Measurements from ENCODE around the gene RARRES2. TPM values are rescaled to one million over a fixed set of nuclear protein-coding genes. Genes with fewer than 3 reads are reported as not detected.
"Not testable (repeated sequence)": the region's sequence is repeated elsewhere in the genome, so short reads cannot be mapped to it uniquely, and the experiment has no call there.

The RARRES2 gene
- 10 to 100 TPM; 39.2 to 49.2 (median 40.8) TPM for polyA plus RNA-seq (ENCODE audit: insufficient read length in 3 of 3)

DNA sequence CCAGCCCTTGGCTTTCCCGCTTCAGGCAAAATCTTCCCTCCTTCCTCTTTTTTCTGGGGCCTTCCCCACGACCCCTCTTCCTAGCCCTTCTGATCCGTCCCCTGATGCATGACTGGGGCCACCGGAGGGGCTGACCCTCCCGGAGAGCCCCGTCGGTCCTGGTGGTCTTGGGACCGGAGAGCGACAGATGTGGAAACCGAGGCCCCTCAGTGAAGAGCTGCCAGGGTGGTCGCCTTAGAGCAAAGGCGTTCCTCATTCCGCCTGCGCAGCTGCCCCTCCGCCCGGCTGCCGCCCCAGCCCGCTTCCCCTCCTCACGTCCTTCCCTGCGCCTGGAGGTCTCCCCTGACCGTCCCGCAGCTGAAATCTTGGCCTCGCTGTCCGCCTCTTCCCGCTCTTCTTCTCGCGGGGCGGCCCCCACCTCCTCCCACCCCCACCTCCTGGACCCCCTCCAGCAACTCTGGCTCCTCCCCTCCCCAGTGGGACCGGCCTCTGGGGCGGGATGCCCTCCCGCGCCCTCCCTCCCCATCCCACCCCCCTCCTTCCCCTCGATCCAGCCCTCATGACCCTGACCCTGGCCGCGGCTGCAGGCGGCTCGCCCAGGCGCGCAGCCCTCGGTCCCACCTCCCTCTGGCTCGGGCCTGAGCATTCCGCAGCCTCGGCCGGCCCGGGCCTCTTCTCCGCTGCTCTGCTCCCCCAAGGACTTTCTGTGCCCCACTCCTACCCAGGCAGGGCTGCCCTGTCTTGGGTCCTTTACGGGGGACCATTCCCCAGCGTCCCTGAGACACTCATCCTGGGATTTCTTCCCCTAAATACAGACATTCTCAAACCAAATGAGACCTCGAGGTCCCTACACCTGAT, at the start of gene RARRES2:
Gene RARRES2, minus strand, starts transcription at position 367 of the 858 bp plus-strand sequence. CDS start 1,020 bp downstream, outside the sequence.
- DNase-seq (ENCODE audit: low read depth in 3 of 3, low spot score in 2 of 3) = no peak

DNA sequence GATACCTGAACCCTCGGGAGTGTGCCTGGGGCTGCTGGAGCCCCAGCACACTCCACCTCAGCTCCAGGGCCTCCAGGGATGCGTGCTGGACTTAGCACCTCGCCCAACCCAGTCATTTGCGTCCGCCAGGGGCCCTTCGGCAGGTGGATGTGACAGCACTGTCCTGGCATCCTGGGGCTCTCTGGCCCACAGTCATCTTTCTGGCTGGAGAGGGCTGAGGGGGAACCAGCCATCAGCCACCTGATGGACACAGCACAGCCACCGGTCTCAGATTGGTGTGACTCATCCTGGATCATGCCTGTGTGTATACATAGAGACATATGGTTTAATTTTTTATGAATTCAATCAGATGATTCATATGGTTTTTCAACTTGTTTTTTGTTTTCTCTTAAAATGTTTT, 48.8 kb upstream of the RARRES2 start:
- no peak for DNase-seq (ENCODE audit: low read depth in 3 of 3, low spot score in 2 of 3)

- DNase-seq (ENCODE audit: low read depth in 3 of 3, low spot score in 2 of 3) = no peak
Observed at GRCh38 chr7:150389532-150389816, 48.0 kb upstream of the RARRES2 start.

DNA sequence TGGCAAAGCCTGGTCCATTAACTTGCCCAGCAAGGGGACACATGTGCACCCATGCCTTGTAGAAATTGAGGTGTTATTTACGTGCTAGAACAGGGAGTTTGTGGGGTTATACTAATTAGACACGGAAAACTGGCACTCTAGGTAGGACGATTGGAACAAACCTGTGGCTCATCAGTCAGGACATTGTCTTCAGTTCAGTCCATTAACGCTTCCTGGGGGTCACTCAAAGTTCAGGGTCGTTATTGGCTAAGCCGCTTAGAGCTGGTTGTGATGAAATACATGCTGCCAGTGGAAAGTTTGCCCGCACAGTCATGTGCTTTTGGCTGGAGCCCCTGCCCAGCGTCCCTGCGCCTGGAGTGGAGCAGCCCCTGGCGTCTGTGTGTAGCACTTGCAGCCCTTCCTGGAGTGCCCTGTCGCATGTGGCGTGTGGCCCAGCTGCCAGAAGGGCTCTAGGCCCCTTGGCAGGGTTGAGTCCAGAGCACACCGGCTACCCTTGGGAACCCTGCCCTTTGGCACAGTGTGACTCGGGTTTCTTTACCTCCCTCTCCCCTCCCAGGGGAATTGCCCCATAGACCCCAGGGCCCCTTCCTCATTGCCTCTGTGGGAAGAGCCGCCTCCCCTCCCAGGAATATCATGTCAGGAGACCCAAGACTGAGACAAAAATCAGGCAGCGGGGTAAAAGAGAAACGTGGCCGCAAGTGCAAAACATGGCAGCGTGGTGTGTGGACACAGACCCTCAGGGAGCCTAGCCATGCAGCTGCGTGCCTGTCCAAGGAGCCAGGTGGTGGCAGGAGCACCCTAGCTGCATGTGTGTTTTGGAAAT, 47.5 kb upstream of the RARRES2 start:
- no peak for DNase-seq (ENCODE audit: low read depth in 3 of 3, low spot score in 2 of 3)

DNA sequence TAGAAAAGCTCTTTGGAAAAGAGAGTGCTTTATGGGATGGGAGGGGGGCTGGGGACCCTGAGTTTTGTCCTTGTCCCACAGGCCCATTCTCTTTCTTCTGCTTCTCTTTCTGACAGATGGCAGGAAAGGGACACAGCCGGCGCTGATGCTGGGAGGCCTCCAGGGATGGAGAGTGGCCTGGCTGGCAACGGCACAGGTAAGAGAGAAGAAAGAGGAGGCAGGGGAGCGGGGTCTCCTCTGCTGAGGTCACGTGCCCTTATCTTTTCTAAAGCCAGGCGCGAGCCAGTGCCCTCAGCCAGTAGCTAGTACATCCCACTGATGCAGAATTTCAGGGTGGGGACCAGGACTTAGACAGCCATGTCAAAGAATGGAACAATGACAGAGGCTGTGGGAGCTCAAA, 46.9 kb upstream of the RARRES2 start:
- DNase-seq (ENCODE audit: low read depth in 3 of 3, low spot score in 2 of 3) = no peak

DNA sequence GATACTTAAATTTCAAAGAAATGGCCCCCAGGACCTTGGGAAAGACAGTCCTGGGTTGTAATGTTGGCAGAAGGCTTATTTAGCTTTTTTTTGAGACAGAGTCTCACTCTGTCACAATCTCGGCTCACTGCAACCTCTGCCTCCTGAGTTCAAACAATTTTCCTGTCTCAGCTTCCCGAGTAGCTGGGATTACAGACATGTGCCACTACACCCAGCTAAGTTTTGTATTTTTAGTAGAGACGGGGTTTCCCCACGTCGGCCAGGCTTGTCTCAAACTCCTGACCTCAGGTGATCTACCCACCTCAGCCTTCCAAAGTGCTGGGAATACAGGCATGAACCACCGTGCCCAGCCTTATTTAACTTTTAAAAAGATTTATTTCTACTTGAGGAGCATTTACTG, 44.5 kb upstream of the RARRES2 start:
- not testable (repeated sequence) for DNase-seq (ENCODE audit: low read depth in 3 of 3, low spot score in 2 of 3)

DNA sequence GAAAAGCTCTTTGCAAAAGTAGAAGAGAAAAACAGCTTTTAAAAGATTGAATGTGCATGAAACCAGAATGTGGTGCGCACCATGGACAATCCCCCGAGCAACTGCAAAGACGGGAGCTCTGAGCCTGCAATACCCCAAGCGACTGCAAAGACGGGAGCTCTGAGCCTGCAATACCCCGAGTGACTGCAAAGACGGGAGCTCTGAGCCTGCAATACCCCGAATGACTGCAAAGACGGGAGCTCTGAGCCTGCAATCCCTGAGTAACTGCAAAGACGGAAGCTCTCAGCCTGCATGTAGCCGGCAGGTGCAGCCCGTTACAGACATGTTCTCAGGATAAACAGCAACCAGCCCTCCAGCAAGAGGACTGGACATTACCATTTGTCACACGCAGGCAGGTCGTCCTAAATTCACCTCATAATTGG, 43.9 kb upstream of the RARRES2 start:
- no peak for DNase-seq (ENCODE audit: low read depth in 3 of 3, low spot score in 2 of 3)

GRCh38 chr7:150384406-150385301, 43.2 kb upstream of the RARRES2 start:
- DNase-seq (ENCODE audit: low read depth in 3 of 3, low spot score in 2 of 3) = no peak

DNA sequence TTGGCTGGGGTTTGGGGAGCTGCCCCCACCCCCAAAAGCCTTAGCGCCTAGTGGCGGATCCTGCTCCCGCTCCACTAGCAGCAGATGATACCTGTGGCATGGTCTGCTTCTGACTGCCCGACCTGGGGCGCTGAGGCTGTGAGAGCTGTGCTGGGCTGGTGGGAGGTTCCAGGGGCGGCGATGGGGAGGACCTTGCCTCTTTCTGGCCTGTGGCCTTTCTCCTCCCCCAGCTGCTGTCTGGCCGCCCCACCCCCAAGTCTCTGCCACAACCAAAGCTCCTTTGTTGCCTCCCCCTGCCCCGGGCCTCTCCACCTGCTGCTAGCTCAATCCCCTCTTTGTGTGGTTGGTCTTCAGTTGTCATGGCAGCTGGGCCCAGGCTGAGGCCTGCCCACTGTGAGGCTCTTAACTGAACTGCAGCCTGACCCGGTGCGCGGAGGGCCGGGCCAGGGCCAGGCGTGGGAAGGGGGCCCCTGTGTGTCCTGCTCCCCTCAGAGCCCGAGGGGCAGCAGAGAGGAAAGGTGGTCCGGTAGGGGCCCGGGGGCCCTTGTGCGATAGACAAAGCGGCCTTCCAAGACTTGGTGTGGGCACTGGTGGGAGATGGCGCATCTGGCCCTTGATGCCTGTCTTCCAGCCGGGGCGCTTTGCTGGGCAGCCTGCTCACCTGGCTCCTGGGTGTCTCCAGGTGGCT, 42.4 kb upstream of the RARRES2 start:
- DNase-seq (ENCODE audit: low read depth in 3 of 3, low spot score in 2 of 3) = no peak

- DNase-seq (ENCODE audit: low read depth in 3 of 3, low spot score in 2 of 3) = no peak
Observed at GRCh38 chr7:150382844-150383225, 41.4 kb upstream of the RARRES2 start.

DNA sequence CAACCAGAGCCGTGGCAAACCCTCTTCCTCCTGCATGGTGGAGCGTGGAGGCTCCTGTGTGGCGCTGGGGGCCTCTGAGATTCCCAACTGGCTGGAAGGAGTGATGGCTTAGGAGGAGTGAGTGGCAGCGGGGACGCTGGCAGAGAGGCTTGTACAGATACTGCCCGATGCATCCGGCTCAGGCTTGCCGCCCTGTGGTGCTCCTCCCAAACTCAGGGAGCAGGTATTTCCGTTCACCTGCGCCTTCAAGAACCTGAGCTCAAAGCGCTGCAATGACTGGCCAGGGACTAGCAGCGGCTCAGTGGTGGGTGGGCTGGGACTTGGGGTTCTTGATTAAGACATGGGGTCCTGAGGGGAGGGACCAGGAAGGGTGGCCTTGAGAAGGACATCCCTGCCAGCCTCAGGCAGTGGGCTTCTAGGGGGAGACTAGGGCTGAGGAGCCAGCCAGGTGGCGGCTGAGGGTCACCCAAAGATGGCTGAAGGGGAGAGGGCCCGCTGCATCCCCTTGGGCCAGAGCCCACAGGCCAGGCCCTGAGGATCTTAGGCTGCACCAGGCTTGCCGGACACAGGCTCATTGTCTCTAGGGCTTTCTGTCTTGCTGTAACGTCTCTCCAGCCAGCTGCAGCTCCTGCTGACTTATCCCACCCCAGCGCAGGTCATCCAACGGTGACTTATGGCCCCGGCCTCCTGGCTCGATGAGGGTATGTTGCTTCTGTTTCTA, 40.9 kb upstream of the RARRES2 start:
- DNase-seq (ENCODE audit: low read depth in 3 of 3, low spot score in 2 of 3) = no peak

DNA sequence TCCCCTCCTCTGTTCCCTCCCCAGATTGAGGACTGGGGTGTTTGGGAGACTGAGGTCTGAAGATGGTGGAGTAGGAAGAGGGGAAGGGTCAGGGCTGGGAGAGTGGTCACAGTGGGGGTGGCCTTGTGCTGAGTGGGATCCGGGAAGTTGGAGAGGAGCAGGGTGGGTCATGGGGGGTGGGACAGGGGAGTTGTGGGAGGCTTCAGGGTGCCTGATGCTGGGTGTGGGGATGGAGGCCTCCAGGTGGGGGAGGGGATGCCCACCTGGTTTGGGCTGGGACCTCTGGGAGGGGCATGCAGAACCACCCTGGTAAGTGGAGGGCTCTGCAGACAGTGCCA, 40.3 kb upstream of the RARRES2 start:
- no peak for DNase-seq (ENCODE audit: low read depth in 3 of 3, low spot score in 2 of 3)

- DNase-seq (ENCODE audit: low read depth in 3 of 3, low spot score in 2 of 3) = no peak
Observed at GRCh38 chr7:150381096-150381495, 39.7 kb upstream of the RARRES2 start.

GRCh38 chr7:150380463-150380862, 39.0 kb upstream of the RARRES2 start:
- DNase-seq (ENCODE audit: low read depth in 3 of 3, low spot score in 2 of 3) = no peak

- no peak for DNase-seq (ENCODE audit: low read depth in 3 of 3, low spot score in 2 of 3)
Observed at GRCh38 chr7:150379441-150380379, 38.3 kb upstream of the RARRES2 start.

DNA sequence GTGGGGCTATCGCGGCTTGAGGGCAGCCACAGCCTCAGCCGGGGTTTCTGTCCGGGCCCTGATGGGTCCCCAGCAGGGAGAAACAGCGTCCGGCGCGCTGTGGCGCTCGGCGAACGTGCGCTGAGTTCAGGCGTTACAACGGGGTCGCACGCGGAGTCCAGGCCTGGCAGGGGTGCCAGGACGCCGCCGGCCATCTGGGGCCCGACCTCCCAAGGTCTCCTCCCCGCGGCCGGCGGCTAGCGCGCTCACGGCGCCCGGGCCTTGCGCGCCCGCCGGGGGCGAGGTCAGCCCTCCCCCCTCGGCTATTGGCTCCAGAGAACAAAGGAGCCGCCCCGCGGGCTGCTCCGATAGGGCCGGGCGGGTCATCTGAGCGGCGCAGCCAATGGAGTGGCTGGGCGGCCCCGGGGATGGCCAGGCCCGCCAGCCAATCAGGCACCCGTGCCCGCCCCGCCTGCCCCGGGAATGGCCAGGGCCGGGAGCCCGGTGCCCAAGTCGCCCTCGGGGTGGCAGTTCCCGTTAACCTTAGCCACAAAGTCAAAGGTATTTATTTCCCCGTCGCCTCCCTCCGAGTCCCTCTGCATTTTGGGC, 37.5 kb upstream of the RARRES2 start, which contains the start of gene ZNF775:
Gene ZNF775, plus strand, starts transcription at position 478 of the 588 bp plus-strand sequence. CDS start 9,141 bp downstream, outside the sequence.
- peak in 2 of 3 donors; percentile 77 to 92 for DNase-seq (ENCODE audit: low read depth in 3 of 3, low spot score in 2 of 3)

DNA sequence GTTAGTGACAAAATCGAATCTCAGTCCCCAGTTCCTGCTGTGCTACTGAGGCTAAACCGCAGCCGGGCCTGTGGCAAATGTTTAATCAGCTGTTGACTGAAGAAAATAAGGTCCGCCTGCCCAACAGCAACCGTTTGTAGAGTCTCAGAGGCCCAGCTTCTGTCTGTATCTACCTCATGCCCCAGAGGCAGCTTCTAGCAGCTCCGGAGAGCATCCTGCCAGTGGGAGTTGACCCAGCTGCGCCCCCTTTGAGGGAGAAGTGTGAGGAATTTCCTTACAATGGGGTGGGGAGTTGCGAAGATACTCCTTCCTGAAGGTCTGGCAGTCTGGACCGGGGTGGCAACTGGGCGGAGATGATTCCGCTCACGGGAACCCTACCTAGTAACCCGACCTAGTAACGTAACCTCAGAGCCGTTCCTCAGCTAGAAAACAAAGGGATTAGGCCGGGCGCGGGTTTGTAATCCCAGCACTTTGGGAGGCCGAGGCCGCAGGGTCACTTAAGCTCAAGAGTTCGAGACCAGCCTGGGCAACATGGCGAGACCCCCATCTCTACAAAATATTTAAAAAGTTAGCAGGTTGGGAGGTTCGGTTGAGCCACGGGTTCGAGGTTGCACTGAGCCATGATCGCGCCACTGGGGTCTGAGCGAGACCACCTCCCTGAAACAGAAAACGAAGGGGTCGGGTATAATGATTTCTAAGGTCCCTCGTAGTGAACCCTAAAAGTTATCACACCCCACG, 36.9 kb upstream of the RARRES2 start:
- no peak for DNase-seq (ENCODE audit: low read depth in 3 of 3, low spot score in 2 of 3)

Data from right renal cortex interstitium (tissue), 3 donors.